Measurements from ENCODE around the gene KRT5. TPM values are rescaled to one million over a fixed set of nuclear protein-coding genes. Genes with fewer than 3 reads are reported as not detected.

The KRT5 gene
- total RNA-seq (2014; rRNA removed; shearing (Covaris generic)), result not detected in 2 replicates
- not detected in 2 replicates for polyA plus RNA-seq (2015; cell fraction: cytosol; rRNA removed)
- polyA plus RNA-seq (2015; cell fraction: nucleus; rRNA removed), result not detected in 2 replicates

- in situ Hi-C loops (cut with HindIII; ENCODE audit: low pct_unique_long_range_greater_than_20kb, low sequenced_read_pairs), result no loop called here
- DNase-seq (ENCODE audit: low read depth, low spot score), result no peak
These were observed at the start of gene KRT5 for GRCh38 chr12:52519826-52520662. Gene KRT5, minus strand, starts transcription at chr12:52520394. Its CDS starts 98 bp downstream, at chr12:52520296.

- in situ Hi-C loops (cut with HindIII; ENCODE audit: low pct_unique_long_range_greater_than_20kb, low sequenced_read_pairs), result no loop called here
- DNase-seq (ENCODE audit: low read depth, low spot score), result no peak
These were observed 47.9 kb upstream of the KRT5 start for GRCh38 chr12:52568111-52568510.

DNA sequence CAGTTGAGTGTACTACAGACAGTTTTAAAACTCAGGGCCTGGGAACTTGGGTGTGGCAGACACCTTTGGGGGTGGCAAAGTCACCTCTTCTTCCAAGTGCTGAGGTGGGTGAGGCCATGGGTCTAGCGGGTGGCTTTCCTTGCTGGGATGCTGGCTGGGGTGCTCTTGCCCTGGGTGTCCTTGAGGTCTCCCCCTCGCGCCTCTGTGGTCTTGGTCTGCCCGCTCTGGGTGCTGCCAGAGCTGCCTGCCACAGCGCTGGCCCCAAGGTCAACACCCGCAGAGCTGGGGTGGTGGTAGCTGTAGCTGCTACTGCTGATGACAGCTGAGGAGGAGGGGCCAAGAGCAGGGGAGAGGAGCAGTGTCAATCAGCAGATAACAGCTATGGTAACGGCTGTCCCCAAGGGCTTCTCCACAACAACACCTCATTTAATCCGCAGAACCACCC is 46.7 kb upstream of the KRT5 start:
- in situ Hi-C loops (cut with HindIII; ENCODE audit: low pct_unique_long_range_greater_than_20kb, low sequenced_read_pairs), result no loop called here

GRCh38 chr12:52564582-52564981 is 44.4 kb upstream of the KRT5 start:
- DNase-seq (ENCODE audit: low read depth, low spot score), result no peak
- in situ Hi-C loops (cut with HindIII; ENCODE audit: low pct_unique_long_range_greater_than_20kb, low sequenced_read_pairs), result no loop called here

More for the DNA sequence above, 46.7 kb upstream of the KRT5 start:
- no peak for DNase-seq (ENCODE audit: low read depth, low spot score)

- in situ Hi-C loops (cut with HindIII; ENCODE audit: low pct_unique_long_range_greater_than_20kb, low sequenced_read_pairs), result no loop called here
- peak; percentile 55 for DNase-seq (ENCODE audit: low read depth, low spot score)
These were observed 41.8 kb upstream of the KRT5 start for GRCh38 chr12:52561880-52562449.

GRCh38 chr12:52559979-52560378 is 39.8 kb upstream of the KRT5 start:
- no peak for DNase-seq (ENCODE audit: low read depth, low spot score)
- in situ Hi-C loops (cut with HindIII; ENCODE audit: low pct_unique_long_range_greater_than_20kb, low sequenced_read_pairs), result no loop called here

DNA sequence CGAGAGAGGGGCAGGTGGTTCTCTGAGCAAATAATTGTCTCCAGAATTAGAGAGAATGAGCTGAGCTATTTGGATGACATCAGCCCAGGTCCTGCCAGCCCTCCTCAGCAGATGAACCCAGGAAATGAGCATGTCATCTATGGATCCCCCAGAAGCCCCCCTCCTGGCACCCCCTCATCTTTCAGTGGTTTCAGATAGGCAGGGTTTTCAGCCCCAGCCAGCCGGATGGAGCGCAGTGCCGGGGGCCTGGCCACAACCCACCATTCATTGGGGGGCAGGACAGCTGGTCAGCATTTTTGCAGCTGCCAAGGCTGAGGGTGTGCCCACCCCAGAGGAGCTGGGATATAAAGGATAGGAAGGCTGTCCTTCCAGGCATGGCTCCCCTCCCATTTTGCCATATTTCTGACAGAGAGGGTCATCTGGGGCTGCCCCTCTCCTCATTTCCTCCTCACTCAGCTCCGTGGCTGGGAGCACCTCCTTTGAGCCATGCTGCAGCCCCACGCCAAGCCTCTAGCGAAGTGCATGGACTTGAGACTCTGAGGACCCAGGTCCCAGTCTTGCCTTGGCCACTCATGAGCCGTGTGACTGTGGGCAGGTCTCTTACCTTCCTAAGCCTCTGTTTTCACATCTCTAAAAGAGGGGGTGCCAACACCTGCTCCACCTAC is 38.7 kb upstream of the KRT5 start:
- in situ Hi-C loops (cut with HindIII; ENCODE audit: low pct_unique_long_range_greater_than_20kb, low sequenced_read_pairs), result no loop called here
- DNase-seq (ENCODE audit: low read depth, low spot score), result no peak

DNA sequence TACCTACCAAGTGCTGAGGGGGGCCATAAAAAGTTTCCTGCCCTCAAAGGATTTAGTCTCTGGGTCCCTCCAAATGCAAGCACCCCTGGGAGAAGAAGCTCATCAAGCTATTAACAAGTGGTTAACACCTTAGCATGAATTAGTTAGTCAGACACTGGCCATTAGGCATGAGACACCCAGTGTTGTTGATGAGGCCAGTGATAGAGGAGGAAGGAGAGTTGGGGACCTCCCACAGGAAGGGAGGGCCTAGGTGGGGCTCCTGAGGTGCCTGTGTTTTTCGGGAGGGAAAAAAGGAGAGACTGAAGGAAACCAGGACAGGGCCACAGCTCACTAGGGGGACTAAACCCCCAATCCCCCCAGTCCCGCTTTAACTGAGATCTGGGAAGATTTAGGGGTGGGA is 37.3 kb upstream of the KRT5 start:
- DNase-seq (ENCODE audit: low read depth, low spot score), result no peak
- in situ Hi-C loops (cut with HindIII; ENCODE audit: low pct_unique_long_range_greater_than_20kb, low sequenced_read_pairs), result no loop called here

- in situ Hi-C loops (cut with HindIII; ENCODE audit: low pct_unique_long_range_greater_than_20kb, low sequenced_read_pairs), result no loop called here
- no peak for DNase-seq (ENCODE audit: low read depth, low spot score)
These were observed 35.4 kb upstream of the KRT5 start for GRCh38 chr12:52555577-52555976.

- DNase-seq (ENCODE audit: low read depth, low spot score), result no peak
- in situ Hi-C loops (cut with HindIII; ENCODE audit: low pct_unique_long_range_greater_than_20kb, low sequenced_read_pairs), result no loop called here
These were observed 32.5 kb upstream of the KRT5 start, which contains the start of gene KRT71 for GRCh38 chr12:52552681-52553195. Gene KRT71, minus strand, starts transcription at chr12:52553145. Its CDS starts 68 bp downstream, at chr12:52553077.

DNA sequence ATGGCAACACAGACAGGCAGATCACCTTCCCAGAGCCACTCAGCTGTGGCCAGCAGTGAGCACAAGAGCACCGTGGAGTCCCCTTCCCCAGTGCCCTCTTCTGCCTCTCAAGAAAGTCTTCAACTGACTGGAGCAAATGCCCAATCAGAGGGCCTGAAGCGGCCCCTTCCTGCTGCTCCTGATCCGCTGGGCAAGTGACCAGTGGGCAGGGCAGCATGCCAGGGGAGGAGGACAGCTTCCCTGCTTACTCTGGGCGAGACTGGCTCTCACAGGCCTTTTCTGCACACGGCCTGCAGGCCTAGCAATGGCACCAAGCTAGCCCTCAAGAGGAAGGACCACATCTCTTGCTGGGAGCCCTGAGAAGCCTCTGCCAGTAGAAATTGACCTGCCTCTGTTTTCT is 31.9 kb upstream of the KRT5 start:
- in situ Hi-C loops (cut with HindIII; ENCODE audit: low pct_unique_long_range_greater_than_20kb, low sequenced_read_pairs), result no loop called here
- DNase-seq (ENCODE audit: low read depth, low spot score), result no peak

- in situ Hi-C loops (cut with HindIII; ENCODE audit: low pct_unique_long_range_greater_than_20kb, low sequenced_read_pairs), result no loop called here
These were observed 31.1 kb upstream of the KRT5 start for GRCh38 chr12:52551216-52551865.

DNA sequence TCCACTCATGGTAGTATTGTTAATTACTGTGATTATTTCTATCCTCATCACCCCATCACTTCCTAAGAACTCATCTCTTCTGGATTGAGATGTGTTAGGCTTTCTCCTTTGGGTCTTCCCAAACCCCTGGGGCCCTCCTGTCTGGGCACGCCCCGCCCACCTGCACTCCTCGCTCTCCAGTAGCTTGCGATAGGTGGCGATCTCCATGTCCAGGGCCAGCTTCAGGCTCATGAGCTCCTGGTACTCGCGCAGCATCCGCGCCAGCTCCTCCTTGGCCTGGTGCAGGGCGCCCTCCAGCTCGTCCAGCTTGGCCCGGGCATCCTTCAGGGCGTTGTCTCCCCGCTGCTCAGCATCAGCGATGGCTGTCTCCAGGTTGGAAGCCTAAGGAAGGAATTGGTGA is 25.9 kb upstream of the KRT5 start:
- in situ Hi-C loops (cut with HindIII; ENCODE audit: low pct_unique_long_range_greater_than_20kb, low sequenced_read_pairs), result no loop called here
- peak; percentile 31 for DNase-seq (ENCODE audit: low read depth, low spot score)

More at GRCh38 chr12:52551216-52551865, 31.1 kb upstream of the KRT5 start:
- no peak for DNase-seq (ENCODE audit: low read depth, low spot score)

DNA sequence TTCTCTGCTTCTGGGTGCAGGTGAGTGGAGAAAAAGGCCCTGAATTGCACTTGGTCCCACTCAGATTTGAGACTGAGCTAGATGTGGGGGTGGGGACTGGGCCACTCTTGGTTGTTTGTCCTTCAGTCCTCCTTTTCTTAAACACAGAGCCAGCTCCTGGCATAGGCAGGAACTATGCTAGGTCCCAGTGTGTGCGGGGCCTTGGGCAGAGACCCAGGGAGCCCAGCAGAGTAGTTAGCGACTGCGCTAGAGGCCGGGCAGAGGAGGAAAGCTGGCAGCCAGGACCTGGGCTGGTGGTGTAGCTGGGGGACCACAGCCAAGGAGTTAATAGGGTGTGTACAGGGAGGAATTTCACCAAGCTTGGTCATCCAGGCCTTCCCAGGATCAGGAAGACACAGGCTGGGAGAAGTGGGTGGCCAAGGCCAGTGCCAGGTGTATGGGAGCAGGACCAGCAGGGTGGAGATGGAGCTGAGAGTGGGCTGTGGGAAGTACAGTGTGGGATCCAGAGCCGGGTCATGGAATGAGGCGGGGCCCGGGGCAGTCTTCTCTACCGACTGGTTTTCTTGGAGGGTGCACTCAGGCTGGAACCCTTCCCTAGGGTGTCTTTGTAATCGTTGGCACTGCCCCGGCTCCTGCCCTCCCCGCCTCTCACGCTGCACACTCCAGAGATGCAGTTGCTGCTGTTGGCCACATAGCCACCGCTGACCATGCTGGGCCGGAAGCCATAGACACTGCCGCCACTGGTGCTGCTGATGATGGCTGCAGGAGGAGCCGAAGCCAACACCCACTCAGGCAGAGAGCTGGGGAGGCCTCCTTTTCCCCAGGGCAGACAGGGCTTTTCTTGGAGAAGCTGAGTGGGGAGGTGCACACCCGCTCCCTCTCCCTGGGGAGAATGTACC is 24.0 kb upstream of the KRT5 start:
- in situ Hi-C loops (cut with HindIII; ENCODE audit: low pct_unique_long_range_greater_than_20kb, low sequenced_read_pairs), result no loop called here
- peak; percentile 46 for DNase-seq (ENCODE audit: low read depth, low spot score)

- no peak for DNase-seq (ENCODE audit: low read depth, low spot score)
- in situ Hi-C loops (cut with HindIII; ENCODE audit: low pct_unique_long_range_greater_than_20kb, low sequenced_read_pairs), result no loop called here
These were observed 22.7 kb upstream of the KRT5 start for GRCh38 chr12:52542785-52543318.

- in situ Hi-C loops (cut with HindIII; ENCODE audit: low pct_unique_long_range_greater_than_20kb, low sequenced_read_pairs), result no loop called here
- no peak for DNase-seq (ENCODE audit: low read depth, low spot score)
These were observed 22.0 kb upstream of the KRT5 start for GRCh38 chr12:52542157-52542556.
